Measurements from ENCODE around the gene RP2.

RP2 gene

DNA sequence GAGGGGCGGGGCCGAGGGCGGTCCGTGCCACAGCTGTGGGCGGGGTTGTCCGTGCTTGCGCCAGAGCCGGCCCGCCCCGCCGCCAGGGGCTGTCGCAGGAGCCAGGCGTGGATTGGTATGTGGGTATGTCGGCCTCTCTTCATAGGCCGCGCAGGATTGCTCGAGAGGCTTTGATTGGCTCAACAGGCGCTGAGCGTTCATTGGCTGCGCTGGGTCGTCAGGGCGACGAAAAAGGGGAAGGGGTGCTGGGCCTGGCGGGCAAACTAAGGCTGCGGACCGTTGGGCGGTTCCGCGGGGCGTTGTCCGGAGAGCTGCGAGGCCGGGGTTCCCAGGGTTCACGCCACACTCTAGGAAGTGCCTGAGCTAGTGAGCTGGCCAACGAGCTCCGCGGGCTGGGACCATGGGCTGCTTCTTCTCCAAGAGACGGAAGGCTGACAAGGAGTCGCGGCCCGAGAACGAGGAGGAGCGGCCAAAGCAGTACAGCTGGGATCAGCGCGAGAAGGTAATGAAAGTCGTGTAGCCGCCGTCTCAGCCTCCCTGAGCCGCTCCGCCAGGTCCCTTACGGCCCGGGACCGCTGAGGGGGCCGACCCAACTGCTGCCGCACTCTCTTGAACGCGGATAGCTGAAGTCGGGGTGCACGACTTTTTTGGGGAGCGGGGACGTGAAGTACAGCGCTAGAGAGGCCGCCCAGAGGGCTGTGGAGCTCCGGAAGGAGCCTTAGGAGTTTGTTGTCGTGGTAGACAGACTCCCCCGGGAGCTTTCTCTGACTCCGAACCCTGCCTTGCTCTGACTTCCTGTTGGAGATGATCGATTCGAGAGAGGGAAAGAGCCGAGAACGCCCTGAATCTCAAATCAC, at the start of gene RP2:
Gene RP2 (plus strand): TSS at position 343 of the 857 bp plus-strand sequence. CDS start 58 bp downstream, at position 401.
- DNase-seq (ENCODE audit: low read depth in 2 of 2): peak; percentile 70 to 75

- DNase-seq (ENCODE audit: low read depth in 2 of 2): no peak
Measured at GRCh38 chrX:46788902-46789301, 47.9 kb upstream of the RP2 start.

GRCh38 chrX:46791927-46792809, 44.7 kb upstream of the RP2 start:
- DNase-seq (ENCODE audit: low read depth in 2 of 2): no peak

- DNase-seq (ENCODE audit: low read depth in 2 of 2): no peak
Measured at GRCh38 chrX:46792810-46793188, 44.0 kb upstream of the RP2 start.

DNA sequence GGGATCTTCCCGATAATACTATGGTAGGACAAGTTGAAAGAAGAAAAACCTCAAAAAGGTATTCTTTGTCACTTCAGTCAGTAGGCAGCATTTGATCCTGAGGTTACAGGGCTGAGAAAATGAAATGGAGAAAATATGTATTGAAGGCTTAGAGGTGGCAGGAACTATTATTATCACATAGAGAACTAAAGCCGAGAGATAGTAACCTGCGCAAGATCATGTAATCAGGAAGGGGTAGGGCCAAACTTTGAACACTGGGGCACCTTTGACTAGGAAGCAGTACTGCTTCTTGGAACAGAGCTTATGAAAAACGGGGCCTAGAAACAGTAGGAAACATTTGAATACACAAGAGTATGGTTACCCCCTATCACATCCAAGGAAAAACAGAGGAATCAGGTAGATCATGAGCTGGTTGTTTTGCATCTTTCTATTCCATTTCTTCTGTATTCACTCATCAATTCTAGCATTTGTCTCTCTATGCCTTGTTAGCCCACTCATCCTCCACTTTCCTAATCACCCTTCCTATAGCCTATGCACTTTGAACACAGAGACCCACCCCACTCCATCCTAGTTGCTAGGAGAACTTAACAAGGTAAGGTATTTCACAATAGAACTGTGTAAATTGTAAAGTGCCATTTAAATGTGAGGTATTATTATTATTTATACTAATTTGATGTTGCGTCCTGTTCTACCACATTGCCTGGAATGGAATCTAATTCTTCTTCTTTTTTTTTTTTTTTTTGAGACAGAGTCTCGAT, 43.3 kb upstream of the RP2 start:
- DNase-seq (ENCODE audit: low read depth in 2 of 2): no peak

GRCh38 chrX:46796574-46797191, 40.2 kb upstream of the RP2 start:
- peak; percentile 9 to 44 for DNase-seq (ENCODE audit: low read depth in 2 of 2)

DNA sequence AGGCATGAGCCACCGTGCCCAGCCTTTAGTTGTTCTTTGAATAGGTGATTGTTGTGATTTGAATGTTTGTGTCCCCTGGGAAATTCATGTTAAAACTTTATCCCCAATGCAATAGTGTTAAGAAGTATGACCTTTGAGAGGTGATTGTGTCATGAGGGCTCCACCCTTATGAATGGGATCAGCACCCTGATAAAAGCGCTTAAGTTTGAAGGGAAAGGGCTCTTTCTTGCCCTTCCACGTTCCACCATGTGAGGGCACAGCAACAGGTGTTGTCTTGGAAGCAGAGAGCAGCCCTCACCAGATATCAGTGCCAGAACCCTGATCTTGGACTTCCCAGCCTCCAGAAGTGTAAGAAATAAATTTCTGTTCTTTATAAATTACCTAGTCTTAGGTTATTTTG, 33.7 kb upstream of the RP2 start:
- DNase-seq (ENCODE audit: low read depth in 2 of 2): no peak

GRCh38 chrX:46805270-46805669, 31.6 kb upstream of the RP2 start:
- no peak for DNase-seq (ENCODE audit: low read depth in 2 of 2)

DNA sequence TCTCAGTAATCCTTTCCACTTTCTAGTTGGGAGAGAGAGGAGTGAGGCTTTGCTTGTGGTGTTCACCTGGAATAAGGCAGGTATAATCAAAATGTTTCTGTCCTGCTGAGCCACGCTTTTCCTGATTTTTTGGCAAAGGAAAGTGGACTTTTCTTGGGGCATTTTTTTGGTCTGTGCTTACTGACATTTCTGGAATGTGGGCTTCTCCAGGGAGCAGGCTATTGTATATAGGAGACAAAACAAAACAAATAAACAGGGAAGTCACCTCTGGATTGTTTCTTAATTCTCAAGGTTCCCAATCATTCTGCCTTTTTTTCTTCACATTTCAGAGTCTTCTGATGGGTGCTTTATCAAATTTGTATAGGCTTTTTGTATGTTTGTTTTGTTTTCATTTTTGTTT, 25.7 kb upstream of the RP2 start:
- DNase-seq (ENCODE audit: low read depth in 2 of 2): no peak

GRCh38 chrX:46812445-46812844, 24.4 kb upstream of the RP2 start:
- DNase-seq (ENCODE audit: low read depth in 2 of 2): no peak

- DNase-seq (ENCODE audit: low read depth in 2 of 2): no peak
Measured at GRCh38 chrX:46814966-46815365, 21.9 kb upstream of the RP2 start.

GRCh38 chrX:46819136-46819535, 17.7 kb upstream of the RP2 start:
- DNase-seq (ENCODE audit: low read depth in 2 of 2): no peak

DNA sequence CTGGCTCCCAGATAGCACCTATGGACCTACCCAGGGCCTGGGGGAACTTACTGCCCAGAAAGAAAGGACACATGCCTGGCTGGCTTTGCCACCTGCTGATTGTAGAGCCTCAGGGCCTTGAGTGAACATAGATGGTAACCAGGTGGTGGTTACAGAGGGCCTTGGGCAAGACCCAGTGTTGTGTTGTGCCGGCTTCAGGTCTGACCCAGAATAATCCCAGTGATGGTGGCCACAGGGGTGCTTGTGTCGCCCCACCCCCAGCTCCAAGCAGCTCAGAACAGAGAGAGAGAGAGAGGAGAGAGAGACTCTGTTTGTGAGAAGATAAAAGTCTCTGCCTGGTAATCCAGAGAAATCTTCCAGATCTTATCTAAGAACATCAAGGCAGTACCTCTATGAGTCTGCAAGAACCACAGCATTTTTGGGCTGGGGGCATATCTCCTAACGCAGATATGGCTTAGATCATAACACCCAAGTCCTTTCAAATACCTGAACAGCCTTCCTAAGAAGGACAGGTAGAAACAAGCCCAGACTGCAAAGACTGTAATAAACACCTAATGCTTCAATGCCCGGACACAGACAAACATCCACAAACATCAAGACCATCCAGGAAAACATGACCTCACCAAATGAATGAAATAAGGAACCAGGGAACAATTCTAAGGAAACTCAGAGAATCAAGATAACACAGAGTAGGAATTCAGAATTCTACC, 16.3 kb upstream of the RP2 start:
- no peak for DNase-seq (ENCODE audit: low read depth in 2 of 2)

- no peak for DNase-seq (ENCODE audit: low read depth in 2 of 2)
Measured at GRCh38 chrX:46823481-46823880, 13.4 kb upstream of the RP2 start.

DNA sequence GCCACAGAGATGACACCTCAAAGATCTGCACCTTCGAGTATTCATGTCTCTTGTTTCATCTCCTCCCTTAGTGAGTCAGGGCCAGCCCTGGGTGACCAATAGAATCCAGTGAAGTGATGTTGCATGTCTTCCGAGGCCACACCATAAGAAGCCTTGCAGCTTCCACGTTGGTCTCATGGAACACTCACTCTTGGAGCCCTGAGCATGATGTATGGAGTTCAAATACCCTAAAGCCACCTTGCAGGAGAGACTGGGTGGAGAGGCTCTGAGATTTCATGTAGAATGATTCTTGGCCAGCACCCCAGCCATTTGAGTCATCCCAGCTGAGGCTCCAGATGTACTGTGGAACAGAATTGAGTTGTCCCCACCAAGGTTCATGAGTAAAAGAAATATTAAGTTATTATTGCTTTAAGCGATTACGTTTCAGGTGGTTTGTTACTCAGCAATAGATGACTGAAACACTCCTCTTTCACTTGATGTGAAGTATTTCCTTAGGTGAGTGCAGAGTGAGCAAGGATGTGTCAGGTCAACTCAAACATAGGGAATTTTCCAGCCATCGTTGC, 5.0 kb upstream of the RP2 start:
- DNase-seq (ENCODE audit: low read depth in 2 of 2): no peak

GRCh38 chrX:46837558-46838485, 979 bp downstream of the RP2 start:
- no peak for DNase-seq (ENCODE audit: low read depth in 2 of 2)

DNA sequence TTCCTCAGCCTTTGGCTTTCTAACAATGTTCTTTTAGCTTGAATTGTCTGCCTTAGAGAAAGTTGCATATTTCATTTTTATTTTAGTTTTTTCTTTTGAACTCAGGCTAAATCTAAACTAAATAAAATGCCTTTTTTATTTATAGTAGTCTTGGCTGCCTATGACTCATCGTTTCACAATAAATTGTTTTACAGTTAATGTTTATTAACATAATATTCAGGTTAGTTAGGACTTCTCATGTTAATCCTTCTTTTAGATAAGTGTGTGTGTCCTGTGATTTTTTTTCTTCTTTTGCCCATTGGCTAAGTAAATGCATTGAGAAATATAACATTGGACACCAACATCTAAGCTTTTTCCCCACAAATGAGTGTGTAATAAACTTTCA, 1.6 kb downstream of the RP2 start:
- DNase-seq (ENCODE audit: low read depth in 2 of 2): no peak

DNA sequence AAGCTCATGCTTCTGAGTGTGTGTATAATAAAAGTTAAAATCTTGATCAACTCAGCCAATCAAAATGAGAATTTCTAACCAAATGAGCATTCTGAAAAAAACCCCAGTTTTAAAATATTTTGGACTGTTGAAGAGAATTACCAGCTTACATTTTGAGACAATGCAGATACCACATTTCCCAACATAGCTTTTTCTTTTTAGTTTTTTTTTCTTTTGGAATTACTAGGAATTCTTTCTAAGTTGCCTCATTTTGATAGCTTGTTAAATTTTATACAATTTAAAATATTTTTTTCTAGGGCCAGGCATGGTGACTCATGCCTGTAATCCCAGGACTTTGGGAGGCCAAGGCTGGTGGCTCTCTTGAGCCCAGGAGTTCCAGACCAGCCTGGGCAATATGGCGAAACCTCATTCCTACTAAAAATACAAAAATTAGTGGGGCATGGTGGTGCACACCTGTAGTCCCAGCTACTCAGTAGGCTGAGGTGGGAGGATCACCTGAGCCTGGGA, 2.2 kb downstream of the RP2 start:
- DNase-seq (ENCODE audit: low read depth in 2 of 2): no peak

- DNase-seq (ENCODE audit: low read depth in 2 of 2): no peak
Measured at GRCh38 chrX:46840946-46841345, 4.1 kb downstream of the RP2 start.

Measured in activated CD8-positive, alpha-beta memory T cell treated with anti-CD3 and anti-CD28 coated beads for 4 hours (primary cell).